MM.1S (cell line): ENCODE measurements around the gene CDX2.

Source experiments
- DNase-seq: peaks from one replicate; pipeline ENCODE4 v3.0.0-alpha.2; 2015
- H2AFZ ChIP-seq: fragments of 300-600 bp; sonication (generic); 2 replicates; pipeline ENCODE4 v1.6.0; 2016; ENCODE audit warnings: antibody characterized with exemption, low read length
- H3F3A ChIP-seq: fragments of 300-600 bp; sonication (generic); 2 replicates; pipeline ENCODE4 v1.6.1; 2016; ENCODE audit warnings: mild to moderate bottlenecking, antibody characterized with exemption, low read length, moderate library complexity, mixed read lengths; ENCODE audit not compliant: insufficient read depth
- H3K27ac ChIP-seq: fragments of 300-600 bp; sonication (generic); 2 replicates; pipeline ENCODE4 v1.5.1; 2016; ENCODE audit warnings: mild to moderate bottlenecking, low read length
- H3K27me3 ChIP-seq: fragments of 300-600 bp; sonication (generic); replicated peaks from 2 replicates; pipeline ENCODE4 v1.6.0; 2016; ENCODE audit warnings: low read length; ENCODE audit not compliant: insufficient read depth
- H3K36me3 ChIP-seq: fragments of 300-600 bp; sonication (generic); replicated peaks from 2 replicates; pipeline ENCODE4 v1.6.1; 2016; ENCODE audit warnings: mild to moderate bottlenecking, low read length, mixed read lengths; ENCODE audit not compliant: insufficient read depth
- H3K4me1 ChIP-seq: fragments of 300-600 bp; sonication (generic); 2 replicates; pipeline ENCODE4 v1.6.1; 2016; ENCODE audit warnings: low read length, mixed read lengths
- H3K4me2 ChIP-seq: fragments of 300-600 bp; sonication (generic); 2 replicates; pipeline ENCODE4 v1.6.0; 2016; ENCODE audit warnings: low read depth, low read length
- H3K4me3 ChIP-seq: fragments of 300-600 bp; sonication (generic); 2 replicates; pipeline ENCODE4 v1.5.1; 2016; ENCODE audit warnings: low read length, mixed read lengths
- H3K79me2 ChIP-seq: fragments of 300-600 bp; sonication (generic); 2 replicates; pipeline ENCODE4 v1.6.1; 2016; ENCODE audit warnings: mixed run types, low read length, mixed read lengths
- H3K9ac ChIP-seq: fragments of 300-600 bp; sonication (generic); 2 replicates; pipeline ENCODE4 v1.6.1; 2016; ENCODE audit warnings: low read length, mixed read lengths
- H3K9me2 ChIP-seq: fragments of 300-600 bp; sonication (generic); replicated peaks from 2 replicates; pipeline ENCODE4 v1.6.1; 2016; ENCODE audit warnings: mild to moderate bottlenecking, low read length, mixed read lengths; ENCODE audit not compliant: insufficient read depth
- H3K9me3 ChIP-seq: fragments of 300-600 bp; sonication (generic); replicated peaks from 2 replicates; pipeline ENCODE4 v1.6.1; 2016; ENCODE audit warnings: mild to moderate bottlenecking, low read length, mixed read lengths; ENCODE audit not compliant: insufficient read depth
- H4K20me1 ChIP-seq: fragments of 300-600 bp; sonication (generic); 2 replicates; pipeline ENCODE4 v1.6.1; 2016; ENCODE audit warnings: mild to moderate bottlenecking, low read length, moderate library complexity, mixed read lengths; ENCODE audit not compliant: insufficient read depth
- EZH2 ChIP-seq: fragments of 300-600 bp; sonication (generic); optimal IDR thresholded peaks from 2 replicates; pipeline ENCODE3; 2017; ENCODE audit warnings: low read depth, mild to moderate bottlenecking, antibody characterized with exemption, low read length, mixed read lengths
- EZH2phosphoT487 ChIP-seq: fragments of 300-600 bp; sonication (generic); IDR thresholded peaks from 2 replicates; pipeline ENCODE4 v1.6.1; 2018; ENCODE audit warnings: antibody characterized with exemption, low read length
- TF ChIP-seq, protein P1 (sequence below): fragments of 300-600 bp; sonication (generic); IDR thresholded peaks from 2 replicates; pipeline ENCODE4 v1.5.1; 2016; ENCODE audit warnings: antibody characterized with exemption, low read length, mixed read lengths

The CDX2 gene

DNA sequence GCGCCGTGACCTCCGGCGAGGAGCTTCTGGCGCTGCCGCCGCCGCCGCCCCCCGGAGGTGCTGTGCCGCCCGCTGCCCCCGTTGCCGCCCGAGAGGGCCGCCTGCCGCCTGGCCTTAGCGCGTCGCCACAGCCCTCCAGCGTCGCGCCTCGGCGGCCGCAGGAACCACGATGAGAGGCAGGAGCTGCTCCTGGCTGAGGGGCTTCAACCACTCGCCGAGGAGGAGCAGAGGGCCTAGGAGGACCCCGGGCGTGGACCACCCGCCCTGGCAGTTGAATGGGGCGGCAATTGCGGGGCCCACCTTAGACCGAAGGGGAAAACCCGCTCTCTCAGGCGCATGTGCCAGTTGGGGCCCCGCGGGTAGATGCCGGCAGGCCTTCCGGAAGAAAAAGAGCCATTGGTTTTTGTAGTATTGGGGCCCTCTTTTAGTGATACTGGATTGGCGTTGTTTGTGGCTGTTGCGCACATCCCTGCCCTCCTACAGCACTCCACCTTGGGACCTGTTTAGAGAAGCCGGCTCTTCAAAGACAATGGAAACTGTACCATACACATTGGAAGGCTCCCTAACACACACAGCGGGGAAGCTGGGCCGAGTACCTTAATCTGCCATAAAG, 44.5 kb downstream of the CDX2 start:
- Histone ChIP-seq H3K9me3 (no peaks in the 10 kb centered on the region), H2AFZ (no peak overlapping the region), H3K79me2 (no peaks in the 10 kb centered on the region), H3K27me3 (peaks cover 37% of the 10 kb centered on the region), H4K20me1 (no peaks in the 10 kb centered on the region), H3K27ac (no peak overlapping the region), H3K4me2 (no peak overlapping the region), H3K4me3 (no peak overlapping the region), H3K36me3 (no peaks in the 10 kb centered on the region), H3K9me2 (no peaks in the 10 kb centered on the region), H3K9ac (no peak overlapping the region), H3F3A (no peaks in the 10 kb centered on the region), H3K4me1 (no peaks in the 10 kb centered on the region)
- TF ChIP-seq EZH2, result no peak
- no peak for DNase-seq

DNA sequence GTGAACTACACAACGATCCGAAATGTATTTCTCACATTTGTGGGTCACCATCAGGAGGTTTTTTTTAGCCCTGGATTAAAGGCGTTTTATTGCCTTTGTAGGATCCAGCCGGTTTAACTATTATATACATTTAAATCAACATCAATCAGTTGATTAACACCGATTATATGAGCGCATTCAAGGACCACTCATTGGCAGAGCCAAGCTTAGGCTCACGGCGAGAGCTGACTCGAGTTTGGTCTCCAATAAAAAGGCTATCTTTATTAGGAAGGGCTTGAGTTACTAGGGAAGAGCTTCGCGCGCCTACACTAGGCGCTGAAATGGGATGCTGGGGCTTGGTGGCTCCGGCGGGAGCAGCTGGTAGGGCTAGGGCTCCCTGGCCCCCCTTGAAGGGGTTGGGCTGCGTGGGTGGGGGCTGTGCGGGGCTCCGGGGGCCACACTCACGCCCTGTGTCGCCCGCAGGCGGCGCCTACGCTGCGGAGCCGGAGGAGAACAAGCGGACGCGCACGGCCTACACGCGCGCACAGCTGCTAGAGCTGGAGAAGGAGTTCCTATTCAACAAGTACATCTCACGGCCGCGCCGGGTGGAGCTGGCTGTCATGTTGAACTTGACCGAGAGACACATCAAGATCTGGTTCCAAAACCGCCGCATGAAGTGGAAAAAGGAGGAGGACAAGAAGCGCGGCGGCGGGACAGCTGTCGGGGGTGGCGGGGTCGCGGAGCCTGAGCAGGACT, 45.2 kb downstream of the CDX2 start:
- Histone ChIP-seq H3K9ac (no peak overlapping the region), H3K27ac (no peak overlapping the region), H2AFZ (no peak overlapping the region), H3F3A (no peaks in the 10 kb centered on the region), H3K79me2 (no peaks in the 10 kb centered on the region), H3K9me2 (no peaks in the 10 kb centered on the region), H4K20me1 (no peaks in the 10 kb centered on the region), H3K27me3 (peaks cover 37% of the 10 kb centered on the region), H3K4me1 (no peaks in the 10 kb centered on the region), H3K36me3 (no peaks in the 10 kb centered on the region), H3K4me2 (no peak overlapping the region), H3K9me3 (no peaks in the 10 kb centered on the region), H3K4me3 (no peak overlapping the region)
- TF ChIP-seq EZH2phosphoT487 (no peak), EZH2 (no peak)
- TF ChIP-seq, protein P1, sequence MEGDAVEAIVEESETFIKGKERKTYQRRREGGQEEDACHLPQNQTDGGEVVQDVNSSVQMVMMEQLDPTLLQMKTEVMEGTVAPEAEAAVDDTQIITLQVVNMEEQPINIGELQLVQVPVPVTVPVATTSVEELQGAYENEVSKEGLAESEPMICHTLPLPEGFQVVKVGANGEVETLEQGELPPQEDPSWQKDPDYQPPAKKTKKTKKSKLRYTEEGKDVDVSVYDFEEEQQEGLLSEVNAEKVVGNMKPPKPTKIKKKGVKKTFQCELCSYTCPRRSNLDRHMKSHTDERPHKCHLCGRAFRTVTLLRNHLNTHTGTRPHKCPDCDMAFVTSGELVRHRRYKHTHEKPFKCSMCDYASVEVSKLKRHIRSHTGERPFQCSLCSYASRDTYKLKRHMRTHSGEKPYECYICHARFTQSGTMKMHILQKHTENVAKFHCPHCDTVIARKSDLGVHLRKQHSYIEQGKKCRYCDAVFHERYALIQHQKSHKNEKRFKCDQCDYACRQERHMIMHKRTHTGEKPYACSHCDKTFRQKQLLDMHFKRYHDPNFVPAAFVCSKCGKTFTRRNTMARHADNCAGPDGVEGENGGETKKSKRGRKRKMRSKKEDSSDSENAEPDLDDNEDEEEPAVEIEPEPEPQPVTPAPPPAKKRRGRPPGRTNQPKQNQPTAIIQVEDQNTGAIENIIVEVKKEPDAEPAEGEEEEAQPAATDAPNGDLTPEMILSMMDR, result no peak
- no peak for DNase-seq

DNA sequence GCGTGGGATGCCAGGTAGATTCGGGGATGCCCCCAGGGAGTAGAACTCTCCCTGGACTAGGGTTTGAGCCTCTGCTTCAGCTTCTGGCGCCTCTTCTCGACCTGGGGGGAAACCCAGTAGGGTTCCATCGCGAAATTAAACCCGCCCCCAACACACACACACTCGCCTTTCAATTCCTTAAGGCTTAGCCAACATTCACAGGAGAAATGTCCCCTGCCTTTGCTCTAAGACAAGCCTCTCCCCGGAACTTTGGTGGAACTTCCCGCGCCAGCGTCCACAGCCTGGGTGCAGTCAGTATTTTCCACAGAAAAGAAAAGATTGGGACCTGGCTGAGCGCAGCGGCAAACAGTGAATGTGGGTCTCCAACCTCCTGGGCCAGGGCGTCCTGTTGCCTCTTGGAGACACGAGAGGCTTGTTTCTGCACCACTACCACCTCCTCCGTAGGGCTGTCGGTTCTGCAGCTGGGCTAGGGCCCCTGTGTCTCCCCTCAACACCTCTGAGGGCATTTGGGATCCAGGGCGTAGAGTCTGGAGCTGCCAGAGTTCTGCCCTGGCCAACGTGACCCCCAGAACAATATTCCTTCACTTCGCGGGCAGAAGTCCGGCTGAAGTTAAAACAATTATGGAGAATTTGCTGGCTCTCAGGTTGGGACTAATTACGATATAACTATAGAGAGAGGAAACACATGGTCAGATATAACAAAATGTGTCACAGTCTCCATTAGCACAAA, 46.1 kb downstream of the CDX2 start:
- Histone ChIP-seq H3K4me3 (no peak overlapping the region), H3K9me3 (no peaks in the 10 kb centered on the region), H3K27ac (no peak overlapping the region), H3K4me1 (no peaks in the 10 kb centered on the region), H3K4me2 (no peak overlapping the region), H3K36me3 (no peaks in the 10 kb centered on the region), H3K27me3 (peaks cover 33% of the 10 kb centered on the region), H3K9ac (no peak overlapping the region), H3F3A (no peaks in the 10 kb centered on the region), H2AFZ (no peak overlapping the region), H3K79me2 (no peaks in the 10 kb centered on the region), H3K9me2 (no peaks in the 10 kb centered on the region), H4K20me1 (no peaks in the 10 kb centered on the region)
- TF ChIP-seq EZH2 (no peak), EZH2phosphoT487 (no peak)
- TF ChIP-seq, protein P1, result no peak
- no peak for DNase-seq
